Activated CD4-positive, alpha-beta T cell treated with anti-CD3 and anti-CD28 coated beads, Interleukin-2, Interleukin-6, amounts not matched to agents 100 ng/mL and 50 ng/mL, durations not matched to agents 16 hours and 8 hours (primary cell): ENCODE results near the gene ZNF318.
"Not testable (repeated sequence)": the region's sequence is repeated elsewhere in the genome, so short reads cannot be mapped to it uniquely, and the experiment has no call there.

ENCODE experiments used
- DNase-seq: peaks from one replicate; pipeline ENCODE4 v3.0.0-alpha.2; 2020

ZNF318 gene

GRCh38 chr6:43369174-43370002 is at the start of gene ZNF318:
ZNF318 (minus strand) TSS chr6:43369647; CDS start chr6:43369365, 282 bp downstream.
- peak; percentile 97 for DNase-seq

GRCh38 chr6:43416935-43417334 is 47.5 kb upstream of the ZNF318 start:
- no peak for DNase-seq

GRCh38 chr6:43415275-43415674 is 45.8 kb upstream of the ZNF318 start:
- DNase-seq = not testable (repeated sequence)

- no peak for DNase-seq
Observed at GRCh38 chr6:43413002-43413401, 43.6 kb upstream of the ZNF318 start.

GRCh38 chr6:43412541-43412940 is 43.1 kb upstream of the ZNF318 start:
- no peak for DNase-seq

- DNase-seq = not testable (repeated sequence)
Observed at GRCh38 chr6:43410776-43411175, 41.3 kb upstream of the ZNF318 start.

GRCh38 chr6:43408259-43408658 is 38.8 kb upstream of the ZNF318 start:
- DNase-seq = no peak

- DNase-seq = no peak
Observed at GRCh38 chr6:43407296-43407695, 37.8 kb upstream of the ZNF318 start.

- DNase-seq = no peak
Observed at GRCh38 chr6:43405354-43405753, 35.9 kb upstream of the ZNF318 start.

- no peak for DNase-seq
Observed at GRCh38 chr6:43402820-43403219, 33.4 kb upstream of the ZNF318 start.

GRCh38 chr6:43401730-43402129 is 32.3 kb upstream of the ZNF318 start:
- no peak for DNase-seq

- no peak for DNase-seq
Observed at GRCh38 chr6:43399932-43400487, 30.6 kb upstream of the ZNF318 start.

- DNase-seq = no peak
Observed at GRCh38 chr6:43396408-43397149, 27.1 kb upstream of the ZNF318 start.

- DNase-seq = no peak
Observed at GRCh38 chr6:43395776-43396175, 26.3 kb upstream of the ZNF318 start.

- DNase-seq = no peak
Observed at GRCh38 chr6:43394982-43395381, 25.5 kb upstream of the ZNF318 start.

- no peak for DNase-seq
Observed at GRCh38 chr6:43393602-43394001, 24.2 kb upstream of the ZNF318 start.

GRCh38 chr6:43393133-43393532 is 23.7 kb upstream of the ZNF318 start:
- DNase-seq = not testable (repeated sequence)

GRCh38 chr6:43391440-43392031 is 22.1 kb upstream of the ZNF318 start:
- DNase-seq = peak; percentile 56

GRCh38 chr6:43390753-43391439 is 21.4 kb upstream of the ZNF318 start:
- not testable (repeated sequence) for DNase-seq

- no peak for DNase-seq
Observed at GRCh38 chr6:43389730-43390295, 20.4 kb upstream of the ZNF318 start.

GRCh38 chr6:43386492-43386891 is 17.0 kb upstream of the ZNF318 start:
- DNase-seq = no peak

GRCh38 chr6:43383021-43383667 is 13.7 kb upstream of the ZNF318 start:
- peak; percentile 18 for DNase-seq
